HG02588 (cell line): ENCODE measurements around the gene RBM42.

Experiments used
- ATAC-seq: cut with Tn5 transposase; IDR thresholded peaks from one replicate; pipeline ENCODE4 v1.9.1; 2021; ENCODE audit warnings: mild to moderate bottlenecking, moderate library complexity; ENCODE audit not compliant: unreplicated experiment

Gene RBM42

GRCh38 chr19:35620001-35620400, 8.8 kb upstream of the RBM42 start:
- no peak for ATAC-seq

- no peak for ATAC-seq
Observed at GRCh38 chr19:35621708-35622107, 7.1 kb upstream of the RBM42 start.

GRCh38 chr19:35622750-35623149, 6.1 kb upstream of the RBM42 start:
- no peak for ATAC-seq

GRCh38 chr19:35623327-35624010, 5.4 kb upstream of the RBM42 start:
- ATAC-seq, result no peak

- ATAC-seq, result no peak
Observed at GRCh38 chr19:35628264-35628564, 622 bp upstream of the RBM42 start.

GRCh38 chr19:35629332-35629633, 447 bp downstream of the RBM42 start:
- no peak for ATAC-seq

GRCh38 chr19:35633727-35634440, 5.0 kb downstream of the RBM42 start:
- no peak for ATAC-seq

- no peak for ATAC-seq
Observed at GRCh38 chr19:35636651-35637050, 7.8 kb downstream of the RBM42 start.

- no peak for ATAC-seq
Observed at GRCh38 chr19:35637165-35637564, 8.3 kb downstream of the RBM42 start.

GRCh38 chr19:35639321-35639639, 10.4 kb downstream of the RBM42 start:
- no peak for ATAC-seq

- ATAC-seq, result no peak
Observed at GRCh38 chr19:35639863-35640262, 11.0 kb downstream of the RBM42 start.

- no peak for ATAC-seq
Observed at GRCh38 chr19:35641515-35642151, 12.8 kb downstream of the RBM42 start, which contains the start of gene ETV2. TSS of gene ETV2 (plus strand) at chr19:35641745. CDS start at chr19:35642461, 716 bp downstream.

GRCh38 chr19:35642312-35642711, 13.5 kb downstream of the RBM42 start:
- ATAC-seq, result no peak

- no peak for ATAC-seq
Observed at GRCh38 chr19:35642798-35643254, 14.0 kb downstream of the RBM42 start.

- peak; percentile 37 for ATAC-seq
Observed at GRCh38 chr19:35643255-35644205, 14.7 kb downstream of the RBM42 start.

- ATAC-seq, result peak; percentile 68
Observed at GRCh38 chr19:35644206-35644986, 15.6 kb downstream of the RBM42 start.

- ATAC-seq, result no peak
Observed at GRCh38 chr19:35644987-35645679, 16.3 kb downstream of the RBM42 start.

- no peak for ATAC-seq
Observed at GRCh38 chr19:35645680-35646511, 17.1 kb downstream of the RBM42 start.
